WERI-Rb-1 (cell line): ENCODE results near the gene C6orf15.

Experiments
- DNase-seq: peaks from one replicate; pipeline ENCODE4 v3.0.0-alpha.2; 2020
- H3K27ac ChIP-seq: fragments of 250-450 bp; sonication (Bioruptor Pico); 2 replicates; pipeline ENCODE4 v1.5.1; 2020; ENCODE audit warnings: mild to moderate bottlenecking, moderate library complexity
- H3K27me3 ChIP-seq: fragments of 250-450 bp; sonication (Bioruptor Pico); 2 replicates; pipeline ENCODE4 v1.5.1; 2021; ENCODE audit warnings: mild to moderate bottlenecking, low read depth, moderate library complexity; ENCODE audit not compliant: insufficient read depth, severe bottlenecking
- H3K36me3 ChIP-seq: fragments of 250-450 bp; sonication (Bioruptor Pico); 2 replicates; pipeline ENCODE4 v1.5.1; 2020; ENCODE audit warnings: mild to moderate bottlenecking, moderate library complexity
- H3K4me3 ChIP-seq: 2 replicates; pipeline ENCODE4 v1.5.1; 2011; ENCODE audit warnings: low read depth, mild to moderate bottlenecking, control low read depth, low read length
- H3K9me3 ChIP-seq: fragments of 250-450 bp; sonication (Bioruptor Pico); 2 replicates; pipeline ENCODE4 v1.5.1; 2021; ENCODE audit warnings: mild to moderate bottlenecking, moderate library complexity; ENCODE audit not compliant: severe bottlenecking
- TF ChIP-seq, protein P1 (sequence below): IDR thresholded peaks from 2 replicates; pipeline ENCODE4 v1.5.1; 2011; ENCODE audit warnings: low read depth, mild to moderate bottlenecking, control low read depth, inconsistent platforms, low read length

The C6orf15 gene

DNA sequence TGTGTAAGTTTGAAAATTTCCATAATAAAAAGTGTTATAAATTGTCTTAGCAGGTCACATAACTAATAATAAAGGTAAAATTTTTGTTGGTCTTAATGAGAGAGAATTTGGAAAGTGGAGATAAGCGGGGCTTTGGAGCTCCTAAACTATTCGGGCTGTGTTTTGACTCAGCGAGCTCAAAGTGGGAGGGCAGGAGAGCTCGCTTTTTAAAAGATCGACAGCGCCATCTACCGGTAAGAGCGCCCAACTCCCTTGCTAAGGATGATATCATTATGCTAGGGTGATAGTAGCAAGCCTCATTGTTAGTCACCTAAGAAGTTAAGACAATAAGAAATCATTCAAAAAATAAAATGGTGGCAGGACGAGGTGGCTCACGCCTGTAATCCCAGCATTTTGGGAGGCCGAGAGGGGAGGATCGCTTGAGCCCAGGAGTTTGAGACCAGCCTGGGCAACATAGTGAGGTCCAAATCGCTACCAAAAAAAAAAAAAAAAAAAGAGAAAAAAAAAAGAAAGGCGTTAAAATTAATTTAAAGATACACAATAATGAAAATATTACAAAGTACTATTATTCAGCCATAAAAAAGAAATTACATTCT lies 24.8 kb downstream of the C6orf15 start:
- H3K27ac ChIP-seq = no peak overlapping the region
- no peaks in the 10 kb centered on the region for H3K36me3 ChIP-seq
- H3K9me3 ChIP-seq = no peaks in the 10 kb centered on the region
- no peaks in the 10 kb centered on the region for H3K27me3 ChIP-seq
- TF ChIP-seq, protein P1, sequence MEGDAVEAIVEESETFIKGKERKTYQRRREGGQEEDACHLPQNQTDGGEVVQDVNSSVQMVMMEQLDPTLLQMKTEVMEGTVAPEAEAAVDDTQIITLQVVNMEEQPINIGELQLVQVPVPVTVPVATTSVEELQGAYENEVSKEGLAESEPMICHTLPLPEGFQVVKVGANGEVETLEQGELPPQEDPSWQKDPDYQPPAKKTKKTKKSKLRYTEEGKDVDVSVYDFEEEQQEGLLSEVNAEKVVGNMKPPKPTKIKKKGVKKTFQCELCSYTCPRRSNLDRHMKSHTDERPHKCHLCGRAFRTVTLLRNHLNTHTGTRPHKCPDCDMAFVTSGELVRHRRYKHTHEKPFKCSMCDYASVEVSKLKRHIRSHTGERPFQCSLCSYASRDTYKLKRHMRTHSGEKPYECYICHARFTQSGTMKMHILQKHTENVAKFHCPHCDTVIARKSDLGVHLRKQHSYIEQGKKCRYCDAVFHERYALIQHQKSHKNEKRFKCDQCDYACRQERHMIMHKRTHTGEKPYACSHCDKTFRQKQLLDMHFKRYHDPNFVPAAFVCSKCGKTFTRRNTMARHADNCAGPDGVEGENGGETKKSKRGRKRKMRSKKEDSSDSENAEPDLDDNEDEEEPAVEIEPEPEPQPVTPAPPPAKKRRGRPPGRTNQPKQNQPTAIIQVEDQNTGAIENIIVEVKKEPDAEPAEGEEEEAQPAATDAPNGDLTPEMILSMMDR = peak; percentile 82
- DNase-seq = peak; percentile 94
- no peak overlapping the region for H3K4me3 ChIP-seq

DNA sequence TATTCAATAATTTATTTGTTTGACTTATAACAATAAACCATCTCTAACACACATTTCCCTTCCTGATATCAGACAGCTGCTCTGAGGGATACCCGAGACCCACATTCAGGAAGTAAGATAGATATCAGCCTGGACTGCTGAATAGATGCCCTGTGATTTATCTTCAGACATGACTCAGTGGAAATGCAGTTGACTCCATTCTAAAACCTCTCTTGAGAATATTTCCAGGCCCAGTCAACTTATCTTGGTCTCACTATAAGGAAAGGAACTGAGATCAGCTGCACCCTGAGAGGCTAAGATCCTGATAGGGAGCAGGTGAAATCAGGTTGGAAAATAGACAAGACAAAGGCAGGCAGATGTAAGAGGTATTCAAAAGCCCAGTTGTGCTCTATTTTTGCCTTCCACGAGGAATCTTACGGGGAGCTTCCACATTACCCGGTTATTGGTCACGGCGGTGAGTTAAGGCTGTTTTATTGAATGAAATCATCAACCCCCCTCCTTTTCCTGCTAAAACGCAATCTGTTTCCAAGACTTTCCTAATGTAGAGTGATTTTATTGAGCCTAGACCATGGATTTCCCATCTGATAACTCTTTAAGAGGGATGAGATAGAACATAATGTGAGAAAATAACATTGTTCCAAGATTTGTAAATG lies 25.5 kb downstream of the C6orf15 start:
- Histone ChIP-seq H3K27ac (no peak overlapping the region), H3K36me3 (no peaks in the 10 kb centered on the region), H3K4me3 (no peak overlapping the region), H3K27me3 (no peaks in the 10 kb centered on the region), H3K9me3 (no peaks in the 10 kb centered on the region)
- TF ChIP-seq, protein P1 = no peak
- DNase-seq = no peak

DNA sequence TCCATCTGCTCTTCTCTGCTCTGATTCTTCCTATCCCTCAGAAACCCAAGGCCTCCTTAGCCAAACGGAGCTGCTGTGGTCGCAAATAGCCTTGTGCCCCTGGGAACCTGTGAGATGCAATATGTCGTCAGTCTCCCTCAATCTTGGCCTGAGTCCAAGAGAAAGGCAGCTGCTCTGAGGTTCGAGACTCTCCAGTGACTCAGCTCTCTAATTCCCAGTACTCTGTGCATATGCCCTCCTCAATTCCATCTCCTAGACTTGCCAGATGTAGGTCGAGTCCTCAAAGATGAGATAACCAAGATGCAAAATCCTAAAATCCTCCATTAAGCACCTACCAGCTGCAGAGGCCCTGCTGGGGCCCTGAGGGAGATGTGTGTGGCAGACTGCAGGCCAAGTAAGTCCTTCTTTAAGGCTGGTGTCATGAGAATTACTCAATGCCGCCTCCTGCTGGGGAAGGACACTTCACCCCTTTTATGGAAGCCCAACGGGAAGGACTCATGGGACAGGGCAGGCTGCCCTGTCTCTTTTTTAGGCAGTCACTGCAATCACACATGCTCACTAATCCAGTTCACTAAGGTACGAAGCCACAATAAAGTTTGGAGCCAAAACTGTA lies 28.5 kb downstream of the C6orf15 start:
- Histone ChIP-seq H3K9me3 (no peaks in the 10 kb centered on the region), H3K4me3 (no peak overlapping the region), H3K27ac (no peak overlapping the region), H3K36me3 (no peaks in the 10 kb centered on the region), H3K27me3 (no peaks in the 10 kb centered on the region)
- TF ChIP-seq, protein P1 = peak; percentile 82
- peak; percentile 90 for DNase-seq

DNA sequence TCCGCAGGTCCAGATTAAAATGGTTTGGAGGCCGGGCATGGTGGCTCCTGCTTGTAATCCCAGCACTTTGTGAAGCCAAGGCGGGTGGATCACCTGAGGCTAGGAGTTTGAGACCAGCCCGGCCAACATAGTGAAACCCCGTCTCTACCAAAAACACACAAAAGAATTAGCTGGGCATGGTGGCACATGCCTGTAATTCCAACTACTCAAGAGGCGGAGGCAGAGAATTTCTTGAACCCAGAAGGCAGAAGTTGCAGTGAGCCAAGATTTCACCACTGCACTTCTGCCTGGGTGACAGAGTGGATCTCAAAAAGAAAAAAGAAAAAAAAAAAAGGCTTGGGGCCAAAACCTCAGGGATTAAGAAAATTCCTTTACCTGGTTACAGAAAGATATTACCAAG lies 30.5 kb downstream of the C6orf15 start:
- no peaks in the 10 kb centered on the region for H3K36me3 ChIP-seq
- TF ChIP-seq, protein P1 = no peak
- no peak overlapping the region for H3K27ac ChIP-seq
- H3K27me3 ChIP-seq = no peaks in the 10 kb centered on the region
- H3K4me3 ChIP-seq = no peak overlapping the region
- no peaks in the 10 kb centered on the region for H3K9me3 ChIP-seq
- no peak for DNase-seq

DNA sequence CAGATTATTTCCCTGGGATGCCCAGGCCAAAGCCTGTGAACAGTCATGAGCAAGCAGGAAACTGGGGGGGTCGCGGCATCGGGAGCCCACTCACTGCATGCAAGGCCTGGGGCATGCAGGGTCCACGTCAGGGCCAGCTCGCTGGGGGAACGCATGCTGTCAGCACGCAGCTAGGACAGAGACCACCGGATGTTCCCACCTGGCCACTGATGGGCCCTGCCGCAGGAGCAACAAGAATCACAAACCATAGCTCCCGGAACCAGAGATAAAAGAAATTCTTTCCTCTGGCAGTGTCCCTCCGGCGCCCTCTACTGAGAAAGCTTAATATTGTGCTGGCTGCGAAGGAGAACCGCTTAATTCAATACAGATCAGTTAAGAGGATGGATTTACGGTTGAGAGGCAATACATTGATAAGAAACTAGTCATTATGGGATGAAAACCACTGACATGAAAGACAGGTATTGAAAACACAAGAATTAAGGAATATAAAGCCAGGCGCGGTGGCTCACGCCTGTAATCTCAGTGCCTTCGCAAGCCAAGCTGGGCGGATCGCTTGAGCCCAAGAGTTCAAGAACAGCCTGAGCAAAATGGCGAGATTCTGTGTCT lies 32.6 kb downstream of the C6orf15 start:
- Histone ChIP-seq H3K9me3 (no peaks in the 10 kb centered on the region), H3K27ac (no peak overlapping the region), H3K27me3 (no peaks in the 10 kb centered on the region), H3K4me3 (peak overlapping the region; percentile 20; the same call in 1 of the 2 replicates), H3K36me3 (no peaks in the 10 kb centered on the region)
- TF ChIP-seq, protein P1 = peak; percentile 85
- peak; percentile 86 for DNase-seq
